Right forelimb (tissue), 1 donor: ENCODE measurements around the gene KDM4B.
"Not testable (repeated sequence)": the region's sequence is repeated elsewhere in the genome, so short reads cannot be mapped to it uniquely, and the experiment has no call there.

Experiments
- DNase-seq: peaks from one replicate; pipeline ENCODE4 v3.0.0-alpha.2; 2018

Gene KDM4B

GRCh38 chr19:5016781-5017180 lies 47.9 kb downstream of the KDM4B start:
- no peak for DNase-seq

DNA sequence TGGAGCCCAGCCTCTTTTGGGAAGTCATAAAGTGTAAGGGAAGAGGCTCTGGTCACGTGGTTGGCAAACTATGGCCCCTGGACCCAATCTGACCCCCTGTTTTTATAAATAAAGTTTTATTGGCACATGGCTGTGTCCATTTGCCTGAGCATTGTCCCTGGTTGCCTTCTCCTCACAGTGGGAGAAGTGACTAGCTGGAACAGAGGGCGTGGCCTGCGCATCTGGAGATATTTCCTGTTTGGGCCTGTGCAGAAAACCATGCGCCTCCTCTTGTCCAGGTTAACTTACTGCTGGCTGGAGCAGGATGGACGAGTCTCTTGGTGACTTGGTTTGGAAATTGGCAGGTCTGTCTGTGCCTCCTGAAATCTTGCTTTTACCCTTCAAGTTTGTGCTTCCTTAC lies 48.3 kb downstream of the KDM4B start:
- no peak for DNase-seq

GRCh38 chr19:5018224-5019015 lies 49.5 kb downstream of the KDM4B start:
- DNase-seq: no peak

- DNase-seq: no peak
These were observed 51.5 kb downstream of the KDM4B start for GRCh38 chr19:5020368-5020767.

DNA sequence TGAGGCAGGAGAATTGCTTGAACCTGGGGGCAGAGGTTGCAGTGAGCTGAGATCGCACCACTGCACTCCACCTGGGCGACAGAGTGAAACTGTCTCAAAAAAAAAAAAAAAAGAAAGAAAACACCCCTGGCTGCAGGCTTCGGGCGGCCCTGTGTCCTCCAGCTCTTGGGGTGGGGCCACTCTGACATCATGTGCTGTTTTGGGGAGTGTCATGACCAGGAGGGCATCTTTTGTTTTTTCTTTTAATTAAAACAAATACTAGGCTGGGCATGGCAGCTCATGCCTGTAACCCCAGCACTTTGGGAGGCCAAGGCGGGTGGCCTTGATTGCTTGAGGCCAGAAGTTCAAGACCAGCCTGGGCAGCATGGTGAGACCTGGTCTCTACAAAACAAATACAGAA lies 52.1 kb downstream of the KDM4B start:
- DNase-seq: no peak

GRCh38 chr19:5022066-5022860 lies 53.4 kb downstream of the KDM4B start:
- DNase-seq: no peak

GRCh38 chr19:5023128-5023571 lies 54.2 kb downstream of the KDM4B start:
- no peak for DNase-seq

- no peak for DNase-seq
These were observed 55.4 kb downstream of the KDM4B start for GRCh38 chr19:5024282-5024681.

DNA sequence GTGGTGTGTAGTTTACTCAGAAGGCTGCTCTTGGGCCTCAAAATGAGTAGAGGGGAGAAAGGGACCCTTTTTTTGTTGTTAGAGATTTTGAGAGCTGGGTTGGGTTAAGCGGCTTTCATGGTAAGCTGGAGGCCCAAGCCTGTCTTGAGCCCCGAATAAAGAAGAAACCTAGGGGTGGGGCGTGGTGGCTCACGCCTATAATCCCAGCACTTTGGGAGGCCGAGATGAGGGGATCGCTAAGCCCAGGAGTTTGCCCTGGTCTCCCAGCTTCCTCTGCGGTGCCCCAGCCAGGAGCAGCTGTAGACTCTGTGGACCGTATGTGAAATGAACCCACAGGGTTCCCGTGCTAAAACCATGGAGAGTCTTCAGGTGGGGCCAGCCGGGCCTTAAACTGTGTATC lies 56.1 kb downstream of the KDM4B start:
- DNase-seq: no peak

- DNase-seq: no peak
These were observed 57.9 kb downstream of the KDM4B start for GRCh38 chr19:5026706-5027273.

DNA sequence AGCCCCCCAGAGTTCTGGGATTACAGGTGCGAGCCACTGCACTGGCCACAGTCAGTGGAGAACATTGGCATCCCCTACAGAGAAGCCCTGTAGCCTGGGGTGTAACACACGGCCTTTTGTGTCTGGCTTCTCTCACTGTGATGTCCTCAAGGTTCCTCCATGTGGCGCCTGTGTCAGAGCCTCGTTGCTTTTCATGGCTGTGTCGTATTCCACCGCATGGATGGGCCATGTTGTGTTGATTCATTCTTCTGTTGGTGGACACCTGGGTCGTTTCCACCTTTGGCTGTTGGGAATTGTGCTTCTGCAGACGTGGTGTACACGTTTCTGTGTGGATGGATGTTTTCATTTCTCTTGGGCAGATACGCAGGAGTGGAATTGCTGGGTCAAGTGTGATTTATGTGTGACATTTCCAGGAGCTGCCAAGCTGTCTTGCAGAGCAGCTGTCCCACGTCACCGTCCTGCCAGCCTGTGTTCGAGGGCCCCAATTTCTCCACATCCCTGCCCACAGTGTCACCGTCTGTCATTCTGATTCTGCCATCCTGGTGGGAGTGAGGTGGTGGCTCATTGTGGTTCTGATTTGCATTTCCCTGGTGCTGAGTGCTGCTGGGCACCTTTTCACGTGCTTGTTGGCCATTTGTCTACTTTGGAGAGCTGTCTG lies 59.4 kb downstream of the KDM4B start:
- no peak for DNase-seq

DNA sequence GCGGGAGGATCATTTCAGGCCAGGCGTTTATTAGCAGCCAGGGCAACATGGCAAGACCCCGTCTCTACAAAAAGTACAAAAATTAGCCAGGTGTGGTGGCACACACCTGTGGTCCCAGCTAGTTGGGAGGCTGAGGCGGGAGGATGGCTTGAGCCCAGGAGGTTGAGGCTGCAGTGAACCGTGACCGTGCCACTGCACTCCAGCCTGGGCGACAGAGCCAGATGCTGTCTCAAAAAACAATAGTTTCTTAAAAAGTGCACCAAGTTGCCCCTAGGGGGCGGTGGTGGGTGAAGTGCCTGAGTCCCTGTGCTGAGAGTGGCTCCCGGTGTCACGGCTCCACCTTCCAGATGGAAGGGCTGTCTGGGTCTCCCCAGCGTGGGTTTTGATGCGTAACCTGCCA lies 60.7 kb downstream of the KDM4B start:
- not testable (repeated sequence) for DNase-seq

DNA sequence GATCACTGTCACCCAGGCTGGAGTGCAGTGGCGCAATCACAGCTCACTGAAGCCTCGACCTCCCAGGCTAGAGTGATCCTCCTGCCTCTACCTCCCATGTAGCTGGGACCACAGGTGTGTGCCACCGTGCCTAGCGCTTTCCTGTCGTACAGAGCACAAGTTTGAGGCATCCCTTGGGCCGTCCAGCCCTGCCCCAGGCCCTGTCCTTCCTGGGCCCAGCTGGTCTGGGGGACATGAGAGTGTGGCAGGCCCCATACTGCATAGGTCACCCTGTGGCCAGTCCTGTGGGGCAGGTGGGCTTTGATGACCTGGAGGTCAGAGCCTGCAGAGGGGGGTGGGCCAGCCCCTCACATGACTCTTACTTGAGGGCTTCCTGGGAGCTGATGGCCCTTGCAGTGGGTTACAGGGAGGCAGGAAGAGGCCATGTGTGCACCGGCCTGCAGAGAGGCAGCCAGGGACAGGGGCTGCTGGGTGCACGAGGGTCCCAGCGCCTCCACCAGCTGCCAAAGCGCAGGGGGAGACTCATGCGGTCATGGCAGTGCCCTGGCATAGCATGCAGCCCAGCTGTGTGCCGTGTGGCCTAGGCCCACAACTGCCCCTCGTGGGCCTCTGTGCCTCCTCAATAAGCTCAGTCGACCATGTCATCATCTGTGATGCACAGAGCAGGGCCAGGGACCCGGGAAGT lies 61.4 kb downstream of the KDM4B start:
- no peak for DNase-seq

- DNase-seq: no peak
These were observed 61.9 kb downstream of the KDM4B start for GRCh38 chr19:5030822-5031221.

DNA sequence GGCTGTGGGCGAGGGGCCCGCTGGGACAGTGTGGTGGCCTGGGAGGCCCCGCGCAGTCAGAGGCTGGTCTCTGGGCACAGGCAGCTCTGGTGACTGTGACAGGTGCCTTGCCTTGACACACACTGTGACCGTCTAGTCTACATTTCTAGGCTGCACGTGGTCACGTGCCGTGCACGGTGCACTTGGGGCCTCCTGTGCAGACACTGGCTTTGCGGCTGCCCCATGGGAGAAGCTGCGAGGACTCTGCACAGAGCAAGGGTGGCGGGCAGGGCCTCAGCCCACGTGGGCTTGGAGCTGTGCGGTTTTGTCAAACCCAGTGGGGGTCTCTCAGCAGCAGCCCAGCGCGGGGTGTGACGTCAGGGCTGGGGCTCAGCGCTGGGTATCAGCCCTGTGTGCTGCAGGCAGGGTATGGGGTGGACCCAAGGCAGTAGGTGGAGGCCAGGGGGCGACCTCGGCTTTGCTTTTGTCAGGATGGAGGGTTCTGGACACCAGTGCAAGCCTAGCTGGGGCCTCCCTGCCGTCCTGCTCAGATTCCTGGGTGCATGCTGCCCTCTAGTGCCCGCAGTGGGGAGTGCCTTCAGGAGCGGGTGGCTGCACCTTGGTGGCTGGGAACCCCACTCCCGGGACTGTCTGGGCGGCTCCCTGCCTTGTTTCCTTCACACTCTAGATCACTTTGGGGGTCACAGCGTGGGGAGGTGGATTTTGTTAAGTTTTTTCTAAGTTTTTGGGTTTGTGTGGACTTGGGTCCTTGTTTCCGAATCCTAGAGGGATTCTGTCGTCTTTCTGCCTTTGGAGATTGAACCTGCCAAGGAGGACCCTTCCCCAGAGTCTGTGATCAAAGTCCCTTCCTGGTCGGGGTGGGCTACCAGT lies 62.6 kb downstream of the KDM4B start:
- DNase-seq: peak; percentile 92

- no peak for DNase-seq
These were observed 63.4 kb downstream of the KDM4B start for GRCh38 chr19:5032101-5032967.

- DNase-seq: no peak
These were observed 66.3 kb downstream of the KDM4B start for GRCh38 chr19:5035105-5035761.

GRCh38 chr19:5035793-5036697 lies 67.1 kb downstream of the KDM4B start:
- DNase-seq: no peak
